GM21526 (cell line): Measurements from ENCODE around the gene SRXN1.

Experiments
- ATAC-seq: cut with Tn5 transposase; IDR thresholded peaks from one replicate; pipeline ENCODE4 v1.9.1; 2021; ENCODE audit warnings: moderate library complexity; ENCODE audit not compliant: unreplicated experiment, low FRiP score

Gene SRXN1

DNA sequence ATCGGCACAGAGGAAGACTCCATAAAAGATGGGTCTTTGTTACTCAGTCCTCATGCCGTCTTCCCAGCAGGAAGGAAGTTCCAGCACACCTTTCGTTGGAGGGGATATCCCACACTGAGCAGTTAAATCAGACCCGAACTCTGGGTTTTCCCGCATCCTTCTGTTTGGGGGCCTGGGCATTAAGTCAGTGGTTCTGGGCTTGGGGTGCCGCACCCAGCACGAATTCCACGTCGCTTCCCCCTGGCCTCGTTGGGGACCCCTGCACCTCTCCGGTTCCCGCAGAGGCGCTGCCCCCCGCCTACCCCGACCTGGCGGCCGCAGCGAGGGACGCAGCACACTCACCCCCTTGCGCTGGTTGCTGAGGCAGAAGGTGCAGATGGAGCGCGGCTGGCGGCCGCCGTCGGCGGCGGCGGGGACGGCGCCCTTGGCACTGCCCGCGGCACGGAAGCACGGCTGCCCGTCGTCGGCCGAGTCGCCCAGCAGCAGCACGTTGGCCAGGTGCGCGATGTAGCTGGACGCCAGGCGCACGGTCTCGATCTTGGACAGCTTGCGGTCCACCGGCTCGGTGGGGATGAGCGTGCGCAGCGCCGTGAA lies 43.5 kb downstream of the SRXN1 start:
- ATAC-seq, result no peak

DNA sequence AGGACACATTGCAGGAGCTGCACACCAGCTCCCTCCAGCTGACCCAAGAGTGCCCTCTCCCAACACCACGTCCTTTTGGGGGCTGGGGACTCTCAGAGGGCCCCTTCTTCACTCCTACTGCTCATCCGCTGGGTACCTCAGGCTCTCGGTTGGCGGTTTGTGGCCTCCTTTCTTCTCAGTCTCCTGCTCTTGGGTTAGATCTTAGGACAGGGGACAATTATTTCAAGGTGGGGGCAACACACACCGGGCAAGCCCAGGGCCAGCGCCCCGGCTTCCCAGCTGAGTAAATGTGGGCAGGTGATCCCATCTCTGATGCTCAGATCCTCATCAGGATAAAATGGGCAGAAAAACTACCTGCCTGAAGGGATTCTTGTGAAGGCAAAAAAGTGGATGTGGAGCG lies 44.0 kb downstream of the SRXN1 start:
- ATAC-seq, result no peak

DNA sequence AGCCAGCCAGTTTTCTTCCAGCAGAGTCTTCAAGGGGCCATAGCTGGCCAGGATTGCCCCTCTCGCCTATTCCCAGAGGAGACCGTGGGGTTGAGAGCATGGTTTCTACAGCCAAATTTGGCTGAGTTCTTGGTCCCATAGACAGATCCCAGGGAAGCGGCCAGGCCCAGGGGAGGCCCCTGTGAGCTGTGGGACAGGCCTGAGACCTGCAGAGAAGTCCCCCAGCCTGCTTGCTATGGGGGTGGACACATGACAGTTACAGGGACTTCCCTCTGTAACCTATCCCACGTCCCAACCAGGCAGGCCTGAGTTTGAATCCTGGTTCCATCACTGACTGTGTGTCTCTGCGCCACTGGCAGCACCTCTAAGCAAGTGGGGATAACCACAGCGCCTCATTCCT lies 45.5 kb downstream of the SRXN1 start:
- ATAC-seq, result no peak

DNA sequence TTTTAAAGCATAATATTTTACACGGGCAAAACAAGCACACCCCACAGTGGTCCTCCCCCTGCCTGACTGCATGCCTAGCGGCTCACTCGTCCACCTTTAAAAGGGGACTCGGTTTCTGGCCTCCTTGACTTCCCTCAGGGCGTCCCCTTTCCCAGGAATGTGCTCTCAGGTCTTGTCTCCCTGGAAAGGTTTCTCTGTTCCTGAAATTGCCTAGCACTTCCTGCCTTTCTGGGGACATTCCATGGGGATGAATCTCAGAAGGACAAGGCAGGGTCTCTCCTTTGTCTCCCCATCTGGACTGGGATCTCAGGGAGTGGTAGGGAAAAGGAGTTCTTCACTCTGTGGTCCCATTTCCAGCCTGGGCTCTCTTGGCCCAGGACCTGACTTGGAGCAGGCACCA lies 47.8 kb downstream of the SRXN1 start:
- ATAC-seq, result no peak

DNA sequence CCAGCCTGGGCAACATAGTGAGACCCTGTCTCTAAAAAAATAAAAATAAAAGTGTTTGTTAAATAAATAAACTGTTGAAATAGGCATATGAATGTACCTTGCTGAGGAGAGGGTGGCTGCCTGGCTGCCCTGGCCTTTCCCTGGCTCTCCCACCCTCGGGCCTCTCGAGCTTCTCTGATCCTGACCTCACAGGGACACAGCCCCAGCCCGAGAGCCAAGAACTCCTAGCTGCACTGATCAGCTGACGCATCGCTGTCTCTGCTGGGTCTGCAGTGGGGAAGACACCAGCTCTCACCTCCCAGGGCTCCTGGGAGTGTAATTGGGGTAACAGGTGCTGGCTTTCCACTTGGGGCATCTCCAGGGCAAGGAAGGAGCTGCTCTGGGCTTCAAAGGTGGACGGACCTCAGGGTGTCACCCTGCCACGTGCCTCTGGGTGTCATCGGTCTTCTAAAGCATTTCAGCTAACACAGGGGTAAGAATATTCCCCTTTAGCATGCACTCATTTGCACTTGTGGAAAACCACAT lies 49.8 kb downstream of the SRXN1 start:
- ATAC-seq, result no peak

DNA sequence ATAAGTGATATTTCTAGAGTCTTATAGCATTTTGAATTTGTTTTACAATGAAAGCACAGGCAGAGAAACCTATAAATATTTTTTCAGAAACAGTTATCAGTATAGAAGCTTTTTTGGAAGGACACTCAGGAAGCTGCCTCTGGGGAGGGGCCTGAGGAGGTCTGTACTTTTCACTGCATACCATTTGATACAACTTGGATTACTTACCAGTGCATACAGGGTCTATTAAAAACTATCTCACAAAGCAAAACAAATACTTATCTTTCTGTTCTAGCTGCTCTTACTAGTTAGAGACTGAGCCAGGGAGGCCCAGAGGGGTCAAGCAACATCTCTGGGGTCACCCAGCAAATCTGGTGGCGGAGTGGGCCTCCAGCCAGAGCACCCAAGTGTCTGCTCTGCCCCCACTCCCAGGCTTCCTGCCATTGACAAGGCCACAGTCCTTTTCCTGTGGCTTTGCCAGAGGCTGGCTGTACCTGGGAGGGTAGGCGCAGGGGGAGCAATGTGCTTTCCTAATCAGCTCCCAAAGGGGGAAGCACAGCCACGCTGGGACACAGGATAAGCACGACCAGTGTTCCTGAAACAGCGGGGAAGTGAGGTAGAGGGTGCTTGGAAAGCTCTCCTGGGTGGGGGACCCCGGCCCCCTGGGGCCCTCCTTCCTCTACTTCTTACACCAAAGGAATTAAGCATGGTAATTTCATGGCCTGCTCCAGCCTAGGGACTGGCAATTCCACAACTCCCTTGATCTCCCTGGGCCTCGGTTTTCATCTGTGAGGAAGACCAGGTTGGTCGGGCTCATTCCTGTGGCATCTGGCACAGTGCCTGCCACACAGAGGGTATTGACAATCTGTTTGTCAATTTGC lies 50.7 kb downstream of the SRXN1 start:
- ATAC-seq, result no peak

DNA sequence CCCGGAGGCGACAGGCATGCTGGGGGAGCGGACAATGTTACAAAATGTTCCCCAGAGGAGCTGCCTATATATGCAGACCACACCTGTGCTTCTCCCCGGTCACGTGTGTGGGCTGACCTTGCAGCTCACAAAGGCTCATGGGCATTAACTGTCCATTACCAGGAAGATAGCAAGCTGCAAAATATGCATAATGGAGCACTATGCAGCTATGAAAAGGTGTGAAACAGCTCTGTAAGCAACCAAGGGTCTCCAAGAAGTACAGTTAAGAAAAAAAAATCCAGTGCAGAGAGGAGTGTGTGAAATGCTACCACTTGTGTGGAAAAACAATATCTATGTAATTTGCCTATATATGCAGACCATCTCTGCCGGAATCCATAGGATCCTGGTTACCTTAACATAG lies 52.3 kb downstream of the SRXN1 start:
- no peak for ATAC-seq

DNA sequence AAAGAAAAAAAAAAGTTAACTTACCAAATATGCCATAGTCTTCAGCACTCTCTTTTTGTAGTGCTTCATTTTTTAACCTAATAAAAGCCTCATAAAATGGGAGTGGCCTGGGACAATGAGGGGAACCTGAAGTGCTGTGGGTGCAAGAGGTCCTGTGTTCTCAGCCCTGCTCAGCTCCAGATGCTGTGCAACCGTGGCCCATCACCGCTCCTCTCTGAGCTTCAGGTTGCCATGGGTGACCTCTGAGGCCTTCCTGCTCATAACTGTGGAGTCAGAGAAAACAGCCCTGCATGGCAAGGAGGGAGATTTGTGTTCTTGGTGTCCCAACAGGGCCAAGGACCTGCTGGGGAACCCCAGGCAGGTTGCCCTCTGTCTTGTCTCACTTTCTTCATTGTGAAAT lies 52.9 kb downstream of the SRXN1 start:
- ATAC-seq, result no peak

DNA sequence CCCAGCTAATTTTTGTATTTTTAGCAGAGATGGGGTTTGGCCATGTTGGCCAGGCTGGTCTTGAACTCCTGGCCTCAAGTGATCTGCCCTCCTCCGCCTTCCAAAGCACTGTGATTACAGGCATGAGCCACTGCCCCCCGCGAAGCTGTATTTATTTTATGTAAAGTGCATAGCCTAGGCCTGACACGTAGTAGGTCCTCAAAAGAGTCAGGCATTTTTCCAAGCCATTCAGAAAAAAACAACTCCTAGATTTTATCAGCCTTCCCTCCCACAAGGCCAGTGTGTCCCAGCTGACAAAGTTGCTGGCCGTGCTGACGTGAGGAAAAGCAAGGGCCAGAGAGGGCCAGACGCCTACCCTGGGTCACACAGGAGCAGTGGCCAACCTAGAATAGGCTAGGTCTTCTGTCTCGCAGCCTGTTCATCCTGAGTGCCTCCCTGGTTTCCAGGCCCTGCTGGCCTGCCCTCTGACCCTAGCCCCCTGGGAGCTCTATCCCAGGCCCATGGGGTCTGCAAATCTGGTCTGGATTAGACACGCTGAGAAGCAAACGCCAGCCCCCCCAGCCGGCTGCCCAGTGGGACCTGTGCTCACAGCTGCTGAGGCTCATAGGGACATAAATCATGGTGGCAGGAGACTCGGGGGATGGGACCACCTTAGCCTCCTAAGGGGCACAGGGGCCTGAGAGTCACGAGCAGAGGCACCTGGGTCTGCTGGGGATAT lies 54.7 kb downstream of the SRXN1 start:
- no peak for ATAC-seq

DNA sequence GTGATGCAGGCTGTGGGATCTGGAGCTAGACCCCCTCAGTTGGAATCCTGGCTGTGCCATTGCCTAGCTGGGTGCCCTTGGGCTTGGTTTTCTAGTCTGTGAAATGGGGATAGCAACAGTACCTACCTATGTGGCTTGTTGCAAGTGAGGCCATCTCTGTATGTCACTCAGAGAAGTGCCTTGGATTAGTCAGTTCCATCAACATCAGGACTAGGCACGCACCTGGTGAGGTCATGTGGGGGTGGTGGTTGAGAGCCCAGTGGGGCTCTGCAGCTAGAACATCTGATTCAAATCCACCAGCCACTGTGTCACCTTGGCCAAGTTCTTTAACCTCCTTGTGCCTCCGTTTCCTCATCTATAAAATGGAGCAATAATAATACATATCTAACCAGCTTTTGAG lies 55.4 kb downstream of the SRXN1 start:
- ATAC-seq, result no peak
